Measurements from ENCODE around the gene ZFAND3.
A peak's percentile ranks its signal among the peaks of the same experiment; 100 is the strongest.

The ZFAND3 gene

GRCh38 chr6:37804586-37804985 lies 14.9 kb upstream of the ZFAND3 start:
- in situ Hi-C loops (cut with MboI; ENCODE audit: low sequenced_read_pairs): no loop called here
- Histone ChIP-seq H3K36me3 (replicated peaks) (no peaks in the 10 kb centered on the region), H3K4me3 (no peak overlapping the region), H3K27me3 (ENCODE audit: low read depth) (peaks cover 2% of the 10 kb centered on the region), H3K9me3 (peaks cover 3% of the 10 kb centered on the region; the same call in 1 of the 2 replicates), H3K4me1 (no peaks in the 10 kb centered on the region)
- DNase-seq (ENCODE audit: low spot score in 2 of 2): no peak

GRCh38 chr6:37806213-37806612 lies 13.3 kb upstream of the ZFAND3 start:
- peaks cover 3% of the 10 kb centered on the region; the same call in 1 of the 2 replicates for H3K9me3 ChIP-seq
- H3K36me3 ChIP-seq (replicated peaks): no peaks in the 10 kb centered on the region
- H3K27me3 ChIP-seq (ENCODE audit: low read depth): peaks cover 2% of the 10 kb centered on the region
- in situ Hi-C loops (cut with MboI; ENCODE audit: low sequenced_read_pairs): no loop called here
- H3K4me1 ChIP-seq: no peaks in the 10 kb centered on the region
- H3K4me3 ChIP-seq: no peak overlapping the region
- DNase-seq (ENCODE audit: low spot score in 2 of 2): no peak

- in situ Hi-C loops (cut with MboI; ENCODE audit: low sequenced_read_pairs): no loop called here
- Histone ChIP-seq H3K9me3 (peaks cover 3% of the 10 kb centered on the region; the same call in 1 of the 2 replicates), H3K4me1 (no peaks in the 10 kb centered on the region), H3K27me3 (ENCODE audit: low read depth) (peaks cover 2% of the 10 kb centered on the region), H3K36me3 (replicated peaks) (no peaks in the 10 kb centered on the region), H3K4me3 (no peak overlapping the region)
- no peak for DNase-seq (ENCODE audit: low spot score in 2 of 2)
These were observed 11.9 kb upstream of the ZFAND3 start for GRCh38 chr6:37807656-37808055.

- no peak overlapping the region for H3K4me3 ChIP-seq
These were observed 10.4 kb upstream of the ZFAND3 start for GRCh38 chr6:37809197-37809543.

GRCh38 chr6:37812841-37813240 lies 6.7 kb upstream of the ZFAND3 start:
- H3K27me3 ChIP-seq (ENCODE audit: low read depth): peaks cover 2% of the 10 kb centered on the region; the same call in 1 of the 2 replicates
- no peaks in the 10 kb centered on the region for H3K36me3 ChIP-seq (replicated peaks)
- in situ Hi-C loops (cut with MboI; ENCODE audit: low sequenced_read_pairs): no loop called here
- DNase-seq (ENCODE audit: low spot score in 2 of 2): no peak
- no peak overlapping the region for H3K4me3 ChIP-seq
- peaks cover 12% of the 10 kb centered on the region for H3K4me1 ChIP-seq
- H3K9me3 ChIP-seq: no peaks in the 10 kb centered on the region

More at GRCh38 chr6:37809197-37809543, 10.4 kb upstream of the ZFAND3 start:
- no peaks in the 10 kb centered on the region for H3K36me3 ChIP-seq (replicated peaks)
- DNase-seq (ENCODE audit: low spot score in 2 of 2): no peak
- in situ Hi-C loops (cut with MboI; ENCODE audit: low sequenced_read_pairs): no loop called here
- H3K9me3 ChIP-seq: no peaks in the 10 kb centered on the region
- H3K4me1 ChIP-seq: no peaks in the 10 kb centered on the region
- H3K27me3 ChIP-seq (ENCODE audit: low read depth): peaks cover 2% of the 10 kb centered on the region; the same call in 1 of the 2 replicates

- no peak for DNase-seq (ENCODE audit: low spot score in 2 of 2)
- Histone ChIP-seq H3K36me3 (replicated peaks) (no peaks in the 10 kb centered on the region), H3K4me3 (no peak overlapping the region), H3K4me1 (peaks cover 17% of the 10 kb centered on the region), H3K9me3 (no peaks in the 10 kb centered on the region), H3K27me3 (ENCODE audit: low read depth) (no peaks in the 10 kb centered on the region)
- in situ Hi-C loops (cut with MboI; ENCODE audit: low sequenced_read_pairs): no loop called here
These were observed 5.2 kb upstream of the ZFAND3 start for GRCh38 chr6:37814374-37814773.

GRCh38 chr6:37816599-37817375 lies 2.7 kb upstream of the ZFAND3 start:
- Histone ChIP-seq H3K4me1 (peaks cover 27% of the 10 kb centered on the region), H3K36me3 (replicated peaks) (no peaks in the 10 kb centered on the region), H3K27me3 (ENCODE audit: low read depth) (no peaks in the 10 kb centered on the region), H3K4me3 (no peak overlapping the region), H3K9me3 (no peaks in the 10 kb centered on the region)
- in situ Hi-C loops (cut with MboI; ENCODE audit: low sequenced_read_pairs): no loop called here
- no peak for DNase-seq (ENCODE audit: low spot score in 2 of 2)

GRCh38 chr6:37818536-37819176 lies 871 bp upstream of the ZFAND3 start:
- in situ Hi-C loops (cut with MboI; ENCODE audit: low sequenced_read_pairs): no loop called here
- Histone ChIP-seq H3K27me3 (ENCODE audit: low read depth) (no peaks in the 10 kb centered on the region), H3K9me3 (no peaks in the 10 kb centered on the region), H3K36me3 (replicated peaks) (no peaks in the 10 kb centered on the region), H3K4me3 (peak overlapping the region; percentile 94), H3K4me1 (peaks cover 43% of the 10 kb centered on the region)
- DNase-seq (ENCODE audit: low spot score in 2 of 2): peak; percentile 94 to 96

GRCh38 chr6:37819802-37820717 lies 533 bp downstream of the ZFAND3 start:
- DNase-seq (ENCODE audit: low spot score in 2 of 2): peak; percentile 49 to 50
- H3K9me3 ChIP-seq: no peaks in the 10 kb centered on the region
- no peaks in the 10 kb centered on the region for H3K27me3 ChIP-seq (ENCODE audit: low read depth)
- in situ Hi-C loops (cut with MboI; ENCODE audit: low sequenced_read_pairs): no loop called here
- H3K36me3 ChIP-seq (replicated peaks): no peaks in the 10 kb centered on the region
- H3K4me1 ChIP-seq: peaks cover 44% of the 10 kb centered on the region
- peak overlapping the region; percentile 94 for H3K4me3 ChIP-seq

- no peak for DNase-seq (ENCODE audit: low spot score in 2 of 2)
- in situ Hi-C loops (cut with MboI; ENCODE audit: low sequenced_read_pairs): no loop called here
- no peaks in the 10 kb centered on the region for H3K9me3 ChIP-seq
These were observed 1.2 kb downstream of the ZFAND3 start for GRCh38 chr6:37820718-37821079.

GRCh38 chr6:37821446-37821845 lies 1.9 kb downstream of the ZFAND3 start:
- in situ Hi-C loops (cut with MboI; ENCODE audit: low sequenced_read_pairs): no loop called here
- no peaks in the 10 kb centered on the region for H3K9me3 ChIP-seq
- peak overlapping the region; percentile 55; the same call in 1 of the 2 replicates for H3K4me3 ChIP-seq

More at GRCh38 chr6:37820718-37821079, 1.2 kb downstream of the ZFAND3 start:
- Histone ChIP-seq H3K4me3 (peak overlapping the region; percentile 55), H3K4me1 (peaks cover 44% of the 10 kb centered on the region), H3K27me3 (ENCODE audit: low read depth) (no peaks in the 10 kb centered on the region), H3K36me3 (replicated peaks) (no peaks in the 10 kb centered on the region)

GRCh38 chr6:37822851-37823682 lies 3.5 kb downstream of the ZFAND3 start:
- peak overlapping the region; percentile 9; the same call in 1 of the 2 replicates for H3K4me3 ChIP-seq
- DNase-seq (ENCODE audit: low spot score in 2 of 2): peak; percentile 52 to 66
- H3K27me3 ChIP-seq (ENCODE audit: low read depth): no peaks in the 10 kb centered on the region
- H3K9me3 ChIP-seq: no peaks in the 10 kb centered on the region
- H3K36me3 ChIP-seq (replicated peaks): no peaks in the 10 kb centered on the region; the same call in 1 of the 2 replicates
- in situ Hi-C loops (cut with MboI; ENCODE audit: low sequenced_read_pairs): no loop called here
- H3K4me1 ChIP-seq: peaks cover 41% of the 10 kb centered on the region

More at GRCh38 chr6:37821446-37821845, 1.9 kb downstream of the ZFAND3 start:
- Histone ChIP-seq H3K4me1 (peaks cover 44% of the 10 kb centered on the region), H3K27me3 (ENCODE audit: low read depth) (no peaks in the 10 kb centered on the region), H3K36me3 (replicated peaks) (no peaks in the 10 kb centered on the region)
- no peak for DNase-seq (ENCODE audit: low spot score in 2 of 2)

GRCh38 chr6:37824170-37824569 lies 4.6 kb downstream of the ZFAND3 start:
- no peak overlapping the region for H3K4me3 ChIP-seq
- no peaks in the 10 kb centered on the region for H3K9me3 ChIP-seq
- H3K36me3 ChIP-seq (replicated peaks): no peaks in the 10 kb centered on the region; the same call in 1 of the 2 replicates
- in situ Hi-C loops (cut with MboI; ENCODE audit: low sequenced_read_pairs): no loop called here
- no peak for DNase-seq (ENCODE audit: low spot score in 2 of 2)
- peaks cover 38% of the 10 kb centered on the region for H3K4me1 ChIP-seq
- no peaks in the 10 kb centered on the region for H3K27me3 ChIP-seq (ENCODE audit: low read depth)
